ENCODE data around the gene ATP5IF1. TPM values are rescaled to one million over a fixed set of nuclear protein-coding genes. Genes with fewer than 3 reads are reported as not detected.

ATP5IF1 gene
- polyA plus RNA-seq, 1 donor from 2014 or later = 448 TPM

GRCh38 chr1:28247612-28248272 is 11.8 kb downstream of the ATP5IF1 start:
- no peaks in the 10 kb centered on the region for H3K9me3 ChIP-seq (ENCODE audit: low read length)
- no peaks in the 10 kb centered on the region for H3K9me2 ChIP-seq (ENCODE audit: insufficient read depth, low read length)
- H3K4me2 ChIP-seq (ENCODE audit: low read length) = no peak overlapping the region
- no peaks in the 10 kb centered on the region for H4K20me1 ChIP-seq (ENCODE audit: insufficient read depth)
- no peak overlapping the region for H3K4me3 ChIP-seq (ENCODE audit: low read length)
- no peak overlapping the region for H3K9ac ChIP-seq (ENCODE audit: low read length)
- no peaks in the 10 kb centered on the region for H3K36me3 ChIP-seq (ENCODE audit: insufficient read depth, low read length)
- H3K27ac ChIP-seq (ENCODE audit: low read length) = no peak overlapping the region
- H3K79me2 ChIP-seq (replicated peaks; ENCODE audit: insufficient read depth, low read length) = no peaks in the 10 kb centered on the region
- no peak overlapping the region for H2AFZ ChIP-seq (ENCODE audit: low read depth, low read length)
- TF ChIP-seq EZH2 (IDR thresholded peaks at IDR 0.05; ENCODE audit: borderline replicate concordance, insufficient read depth, low read length, poor library complexity, severe bottlenecking) (no peak), TAF1 (IDR thresholded peaks at IDR 0.05; ENCODE audit: low read depth) (no peak), MXI1 (conservative IDR thresholded peaks at IDR 0.05; ENCODE audit: poor library complexity, severe bottlenecking) (no peak), SMC3 (conservative IDR thresholded peaks at IDR 0.05; ENCODE audit: poor library complexity) (no peak), EP300 (conservative IDR thresholded peaks at IDR 0.05; ENCODE audit: poor library complexity, severe bottlenecking) (no peak), REST (IDR thresholded peaks at IDR 0.05; ENCODE audit: borderline replicate concordance) (no peak), RAD21 (conservative IDR thresholded peaks at IDR 0.05) (no peak), POLR2AphosphoS5 (IDR thresholded peaks at IDR 0.05) (no peak), CTCF (IDR thresholded peaks at IDR 0.05; ENCODE audit: poor library complexity, severe bottlenecking) (no peak)
- no peaks in the 10 kb centered on the region for H3K27me3 ChIP-seq (ENCODE audit: insufficient read depth, low read depth, low read length)
- no peaks in the 10 kb centered on the region for H3F3A ChIP-seq (ENCODE audit: insufficient read depth, low read length, poor library complexity, severe bottlenecking)

- Histone ChIP-seq H3K36me3 (ENCODE audit: insufficient read depth, low read length) (no peaks in the 10 kb centered on the region), H3K79me2 (replicated peaks; ENCODE audit: insufficient read depth, low read length) (no peaks in the 10 kb centered on the region), H3K9me3 (ENCODE audit: low read length) (no peaks in the 10 kb centered on the region), H3K9ac (ENCODE audit: low read length) (no peak overlapping the region), H3F3A (ENCODE audit: insufficient read depth, low read length, poor library complexity, severe bottlenecking) (no peaks in the 10 kb centered on the region), H3K27me3 (ENCODE audit: insufficient read depth, low read depth, low read length) (no peaks in the 10 kb centered on the region), H3K4me2 (ENCODE audit: low read length) (no peak overlapping the region), H3K4me3 (ENCODE audit: low read length) (no peak overlapping the region), H2AFZ (ENCODE audit: low read depth, low read length) (no peak overlapping the region), H4K20me1 (ENCODE audit: insufficient read depth) (no peaks in the 10 kb centered on the region), H3K27ac (ENCODE audit: low read length) (no peak overlapping the region), H3K9me2 (ENCODE audit: insufficient read depth, low read length) (no peaks in the 10 kb centered on the region)
- TF ChIP-seq CTCF (IDR thresholded peaks at IDR 0.05; ENCODE audit: poor library complexity, severe bottlenecking) (peak; percentile 84), EZH2 (IDR thresholded peaks at IDR 0.05; ENCODE audit: borderline replicate concordance, insufficient read depth, low read length, poor library complexity, severe bottlenecking) (no peak), EP300 (conservative IDR thresholded peaks at IDR 0.05; ENCODE audit: poor library complexity, severe bottlenecking) (no peak), REST (IDR thresholded peaks at IDR 0.05; ENCODE audit: borderline replicate concordance) (no peak), TAF1 (IDR thresholded peaks at IDR 0.05; ENCODE audit: low read depth) (no peak), SMC3 (conservative IDR thresholded peaks at IDR 0.05; ENCODE audit: poor library complexity) (peak; percentile 77), POLR2AphosphoS5 (IDR thresholded peaks at IDR 0.05) (no peak), MXI1 (conservative IDR thresholded peaks at IDR 0.05; ENCODE audit: poor library complexity, severe bottlenecking) (no peak), RAD21 (conservative IDR thresholded peaks at IDR 0.05) (peak; percentile 77)
Observed at GRCh38 chr1:28248273-28249012, 12.5 kb downstream of the ATP5IF1 start.
